Measurements from ENCODE around the gene SYPL1.

The SYPL1 gene

DNA sequence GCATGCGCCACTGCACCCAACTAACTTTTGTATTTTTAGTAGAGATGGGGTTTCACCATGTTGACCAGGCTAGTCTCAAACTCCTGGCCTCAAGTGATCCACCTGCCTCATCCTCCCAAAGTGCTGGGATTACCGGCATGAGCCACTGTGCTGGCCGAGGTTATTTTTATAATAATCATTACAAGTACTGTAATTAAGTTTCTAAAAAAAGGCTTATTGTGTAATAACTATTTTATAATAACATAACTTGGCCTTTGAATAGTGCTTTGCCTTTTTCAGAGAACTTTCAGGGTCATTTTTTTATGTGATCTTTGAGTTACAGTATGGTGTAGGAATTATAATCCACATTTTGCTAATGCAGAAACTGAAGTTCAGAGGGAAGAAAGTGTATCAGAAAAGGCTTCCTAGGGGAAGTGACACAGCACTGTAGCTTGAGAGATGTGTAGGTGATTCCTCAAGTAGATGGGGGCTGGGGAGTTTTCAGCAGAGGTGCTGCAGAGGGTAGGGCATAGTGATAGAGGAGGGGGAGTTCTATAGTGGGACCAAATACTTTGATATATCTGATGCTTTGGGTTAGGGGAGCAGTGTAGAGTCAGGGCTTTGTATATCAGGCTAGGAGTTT, 9.2 kb upstream of the SYPL1 start:
- DNase-seq = no peak

DNA sequence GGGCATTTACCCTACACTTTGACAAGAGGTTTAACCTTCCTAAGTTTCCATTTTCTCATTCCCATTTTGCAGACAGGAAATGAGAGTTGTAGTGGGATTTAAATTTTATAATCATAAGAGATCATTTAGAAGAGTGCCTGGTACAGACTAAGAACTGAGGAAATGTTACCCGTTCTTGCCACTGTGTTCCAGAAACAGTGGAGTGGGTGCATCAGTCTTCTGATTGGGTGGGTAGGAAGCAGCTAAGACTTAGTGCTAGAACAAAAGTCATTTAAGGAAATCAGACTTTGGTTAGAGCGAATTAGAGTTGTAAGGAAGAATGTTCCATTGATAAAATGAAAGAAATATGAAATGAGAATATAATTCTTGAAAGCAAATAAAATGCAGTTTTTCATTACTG, 8.4 kb upstream of the SYPL1 start:
- no peak for DNase-seq

DNA sequence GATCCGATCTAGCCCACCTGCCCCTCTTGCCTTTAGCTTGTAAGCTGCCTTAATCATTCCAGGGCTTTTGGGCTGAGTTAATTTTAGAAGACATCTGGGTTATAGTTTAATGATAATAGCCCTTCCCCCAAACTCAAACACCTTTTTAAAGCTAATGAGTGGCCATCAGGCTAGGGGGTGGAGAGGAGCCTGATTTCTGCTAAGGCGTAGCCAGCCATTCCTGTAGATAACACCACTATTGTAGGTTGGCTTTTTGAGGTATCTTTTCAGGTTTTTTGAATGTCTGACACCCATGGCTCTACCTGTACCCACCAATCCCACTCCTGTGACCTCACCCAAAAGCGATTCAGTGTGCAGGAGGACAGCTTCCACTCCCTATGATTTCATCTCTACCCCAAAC, 7.6 kb upstream of the SYPL1 start:
- DNase-seq = no peak

DNA sequence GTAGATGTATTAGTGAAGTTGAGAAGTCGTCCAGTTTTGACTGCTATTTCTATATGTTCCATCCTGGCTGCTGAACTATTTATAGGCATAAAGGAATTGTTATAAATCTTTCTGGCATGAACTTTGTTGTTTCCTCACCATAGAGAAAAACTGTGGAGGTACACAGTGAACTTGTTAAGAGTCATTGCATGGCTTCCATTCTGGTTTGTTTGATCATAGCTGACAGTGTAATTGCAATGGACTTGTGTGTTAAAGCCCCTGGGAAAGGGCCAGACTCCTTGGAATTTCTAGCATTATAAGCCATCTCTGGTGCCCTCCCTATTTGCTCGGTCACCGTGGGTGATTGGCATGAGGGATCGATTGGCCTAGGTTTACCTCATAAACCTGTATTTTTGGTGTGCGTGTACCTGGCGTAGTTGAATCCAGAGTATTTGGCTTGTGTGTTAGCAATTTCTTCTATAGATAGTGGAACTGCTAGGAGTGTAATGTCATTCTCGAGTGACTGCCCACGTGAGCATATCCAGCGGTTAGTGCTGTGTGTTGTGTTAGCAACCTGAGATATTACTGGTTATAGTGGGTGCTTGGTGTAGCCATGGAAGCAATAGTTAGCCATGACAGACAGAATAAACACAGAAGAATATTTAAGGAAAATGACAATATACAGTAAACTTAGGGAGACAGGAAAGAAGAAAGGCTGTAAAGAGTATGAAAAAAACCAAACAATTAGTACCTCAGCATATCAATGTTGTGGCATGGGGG, 5.9 kb upstream of the SYPL1 start:
- no peak for DNase-seq

DNA sequence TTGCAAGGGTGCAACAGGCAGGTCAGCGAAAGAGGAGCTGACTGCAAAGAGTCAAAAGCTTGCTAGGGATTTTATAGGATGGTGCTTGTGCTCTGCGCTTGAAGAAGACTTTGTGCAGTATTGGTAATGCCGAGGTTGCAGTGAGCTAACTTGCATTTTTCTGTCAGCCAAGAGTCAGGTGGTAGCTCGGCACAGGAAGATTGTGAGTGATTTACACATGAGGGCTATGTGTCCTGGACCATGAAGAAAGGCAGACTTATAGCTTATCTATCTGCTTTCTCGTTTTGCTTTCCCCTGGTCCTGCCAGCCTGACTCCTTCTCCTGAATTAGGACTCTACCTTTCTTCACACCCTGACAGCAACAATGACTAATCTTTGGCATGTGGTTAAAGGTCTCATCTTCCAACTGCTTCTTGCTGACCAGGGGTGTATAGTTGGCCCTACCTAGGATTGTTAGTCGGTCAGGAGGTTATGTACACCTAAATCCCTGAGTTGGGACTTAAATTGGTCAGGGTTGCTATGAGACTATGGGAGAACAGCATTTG, 4.1 kb upstream of the SYPL1 start:
- DNase-seq = no peak

DNA sequence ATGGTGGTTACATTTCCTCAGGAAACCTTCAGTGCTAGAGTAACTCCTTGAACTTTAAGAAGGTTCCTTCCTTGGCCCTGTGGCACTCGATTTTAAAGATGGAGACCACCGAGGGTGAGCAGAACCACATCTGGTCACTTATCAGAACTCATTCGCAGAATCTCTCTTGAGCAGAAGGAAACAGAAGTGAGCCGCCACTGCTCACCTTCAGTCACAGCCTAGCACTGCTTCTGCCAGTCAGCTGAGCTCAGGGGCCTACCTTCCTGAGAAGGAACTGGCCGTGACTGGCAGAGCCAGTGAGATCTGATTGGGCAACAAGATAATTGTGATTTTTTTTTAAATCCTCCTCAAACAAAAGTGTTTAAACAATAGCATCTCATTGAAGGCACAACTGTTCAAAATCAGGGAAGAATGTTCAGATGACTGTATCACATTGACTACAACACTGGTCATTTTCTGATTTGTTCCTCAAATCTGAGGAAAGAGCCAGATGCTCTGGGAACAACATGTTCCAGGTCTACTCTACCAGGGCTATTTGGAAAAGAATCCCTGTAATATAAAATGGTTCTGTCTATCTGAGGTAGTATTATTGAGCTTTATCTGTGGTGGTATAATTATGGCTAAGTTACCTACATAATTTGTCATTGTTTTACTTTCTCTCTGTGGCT, 2.7 kb upstream of the SYPL1 start:
- DNase-seq = no peak

DNA sequence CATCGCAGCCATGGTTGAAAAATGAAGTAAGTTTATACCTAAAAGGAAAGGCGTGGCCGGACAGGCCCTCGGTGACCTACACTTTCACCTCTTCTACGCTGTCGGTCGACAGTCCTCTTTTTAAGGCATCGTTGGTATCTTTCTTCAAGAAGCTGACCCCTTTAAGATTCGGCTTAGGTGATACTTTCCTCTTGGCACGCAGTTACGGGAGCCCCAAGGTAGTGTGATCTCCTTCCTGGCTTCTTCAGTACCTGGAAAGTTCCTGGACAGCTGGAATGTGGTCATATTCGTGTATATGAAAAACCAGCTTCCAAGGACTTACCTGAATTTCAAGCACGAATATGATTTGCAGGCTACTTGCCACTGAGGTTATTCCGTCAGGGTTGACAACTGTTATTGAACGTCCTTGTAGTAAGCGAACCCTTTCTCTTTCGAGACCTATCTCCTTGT, 885 bp upstream of the SYPL1 start:
- DNase-seq = no peak

DNA sequence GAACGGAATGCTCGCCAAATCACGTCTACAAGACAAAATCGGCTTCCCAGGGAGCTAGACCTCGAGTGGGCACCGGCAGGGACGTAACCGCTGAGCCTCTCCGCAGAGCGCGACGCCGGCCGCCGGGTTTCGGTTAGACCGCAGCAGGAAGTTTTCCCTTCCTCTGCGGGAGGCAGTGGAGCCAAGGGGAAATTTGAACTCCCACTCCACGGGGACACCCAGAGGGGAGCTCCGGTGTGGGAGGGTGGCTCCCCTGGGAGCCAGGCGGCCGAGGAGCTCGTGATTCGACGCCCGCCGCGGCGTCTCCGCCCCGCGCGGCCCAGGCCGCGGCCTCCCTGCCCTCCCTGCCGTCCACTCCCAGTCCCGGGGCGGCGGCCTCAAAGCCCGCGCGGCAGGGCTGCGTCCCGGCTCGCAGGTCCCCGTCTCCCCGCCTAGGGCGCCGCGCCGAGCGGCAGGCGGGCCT, 426 bp downstream of the SYPL1 start:
- DNase-seq = no peak

DNA sequence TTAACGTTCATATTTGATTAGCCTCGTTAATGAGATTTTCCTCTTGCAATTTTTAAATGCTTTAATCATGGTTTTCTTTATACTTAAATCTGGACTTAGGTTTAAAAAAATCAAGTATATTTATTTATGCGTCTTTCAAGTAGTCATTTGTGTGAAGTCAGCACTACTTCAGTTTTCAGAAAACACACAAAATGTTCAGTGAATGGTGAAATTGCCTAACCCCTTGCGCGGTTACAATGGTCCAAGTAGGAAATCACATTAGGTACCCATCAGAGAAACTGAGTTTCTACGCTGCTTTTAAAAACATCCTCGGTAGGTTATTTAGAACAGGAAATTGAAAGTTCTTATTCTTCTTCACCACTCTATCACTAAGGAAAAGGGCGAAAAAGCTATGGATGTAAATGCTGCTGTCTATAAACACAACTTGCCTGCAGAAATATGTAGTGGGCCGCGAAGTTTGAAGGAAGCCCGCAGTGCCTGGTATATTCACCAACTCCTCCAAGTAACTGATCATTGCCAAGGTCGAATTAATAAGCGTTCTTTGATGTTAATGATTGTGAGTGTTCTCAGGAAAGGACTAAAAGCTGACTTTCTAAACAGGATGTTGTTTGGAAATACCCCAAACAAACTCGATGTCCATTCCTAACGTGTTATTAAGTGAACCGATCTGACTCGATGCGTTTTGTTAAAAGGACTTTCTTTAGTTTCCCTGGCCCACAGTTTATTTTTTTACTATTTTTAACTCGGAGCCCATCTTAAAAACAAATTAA, 1.0 kb downstream of the SYPL1 start:
- no peak for DNase-seq

DNA sequence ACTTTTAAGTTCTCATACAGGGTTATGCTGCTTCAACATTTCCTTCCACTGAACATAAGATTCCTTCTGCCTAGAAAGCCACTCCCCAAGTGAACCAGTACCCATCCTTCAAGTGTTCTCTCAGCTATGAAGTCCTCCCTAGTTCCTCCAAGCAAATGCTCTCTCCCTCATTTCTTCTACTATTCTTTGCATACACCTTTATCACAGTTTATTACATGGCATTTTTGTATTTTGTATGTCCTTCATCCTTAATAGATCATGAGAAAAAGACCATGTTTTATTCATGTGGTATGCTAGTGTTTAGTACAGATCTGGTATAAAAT, 1.9 kb downstream of the SYPL1 start:
- no peak for DNase-seq

DNA sequence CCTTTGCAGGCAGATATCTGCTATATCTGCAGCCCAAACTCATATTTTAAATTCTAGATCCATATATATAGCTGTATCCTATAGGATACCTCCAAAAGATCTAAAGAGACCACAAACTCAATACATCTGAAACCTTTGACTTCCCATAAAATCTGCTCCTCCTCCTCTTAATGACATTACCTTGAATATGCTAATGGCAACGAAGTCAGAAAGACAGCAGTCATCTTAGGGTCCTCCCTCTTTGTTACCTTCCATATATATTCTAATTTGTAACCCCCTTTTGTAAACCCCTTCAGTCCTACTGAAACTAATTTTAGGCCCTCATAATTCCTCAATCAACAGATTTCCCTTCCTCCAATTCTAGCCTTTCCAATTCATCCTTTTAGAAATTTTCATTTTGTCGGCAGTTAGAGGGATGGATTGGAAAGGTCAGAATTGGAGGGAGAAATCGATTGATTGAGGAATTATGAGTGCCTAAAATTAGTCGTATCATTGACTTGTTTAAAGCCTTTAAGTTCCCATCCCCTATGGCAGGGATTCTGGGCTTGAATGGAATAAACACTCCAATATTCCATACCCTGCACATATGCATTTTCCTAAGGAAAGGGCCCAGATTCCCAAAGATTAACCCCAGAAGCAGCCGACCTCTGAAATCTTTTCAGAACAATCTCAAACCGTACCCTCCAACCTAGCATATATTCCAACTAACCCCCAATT, 2.4 kb downstream of the SYPL1 start:
- no peak for DNase-seq

DNA sequence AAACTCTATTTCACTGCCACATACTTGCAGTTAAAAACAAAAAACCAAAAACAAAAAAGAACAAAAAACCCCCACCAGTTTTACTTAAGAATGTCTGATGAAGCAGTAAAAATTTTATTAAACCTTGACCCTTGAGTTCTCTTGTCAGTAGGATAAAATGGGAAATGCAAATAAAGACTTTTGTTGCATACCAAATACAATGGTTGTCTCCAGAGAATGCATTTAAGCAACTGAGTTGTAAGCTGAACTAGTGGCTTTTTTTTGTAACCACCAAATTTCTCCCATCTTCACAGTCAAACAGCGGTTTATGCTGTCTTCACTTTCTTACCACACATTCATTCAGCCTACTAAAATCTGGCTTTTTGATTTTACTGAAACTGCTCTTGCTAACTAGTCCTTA, 3.1 kb downstream of the SYPL1 start:
- DNase-seq = no peak

DNA sequence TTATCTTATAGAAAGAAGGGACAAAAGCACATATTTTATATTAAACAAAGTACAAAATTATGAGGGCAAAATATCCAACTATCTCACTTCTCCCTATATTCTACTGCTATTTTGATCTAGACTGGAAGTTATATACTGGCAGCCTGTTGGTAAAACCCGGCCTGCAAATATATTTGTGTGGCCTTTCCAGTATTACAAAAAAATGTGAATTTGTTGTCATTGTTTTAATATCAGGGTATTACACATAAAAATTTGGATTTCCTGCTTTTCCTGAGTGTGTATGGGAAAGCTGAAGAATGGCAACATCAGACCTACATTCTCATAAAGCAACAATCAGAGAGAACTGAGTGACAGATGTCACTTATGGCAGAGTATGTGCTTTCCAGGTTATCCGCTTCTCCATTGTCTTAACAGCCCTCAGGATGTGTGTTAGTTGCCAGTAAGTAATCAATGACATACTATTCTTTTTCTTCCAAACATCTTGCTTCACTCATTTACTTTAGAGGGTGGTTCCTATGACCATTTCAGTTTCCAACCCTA, 7.3 kb downstream of the SYPL1 start:
- DNase-seq = no peak

DNA sequence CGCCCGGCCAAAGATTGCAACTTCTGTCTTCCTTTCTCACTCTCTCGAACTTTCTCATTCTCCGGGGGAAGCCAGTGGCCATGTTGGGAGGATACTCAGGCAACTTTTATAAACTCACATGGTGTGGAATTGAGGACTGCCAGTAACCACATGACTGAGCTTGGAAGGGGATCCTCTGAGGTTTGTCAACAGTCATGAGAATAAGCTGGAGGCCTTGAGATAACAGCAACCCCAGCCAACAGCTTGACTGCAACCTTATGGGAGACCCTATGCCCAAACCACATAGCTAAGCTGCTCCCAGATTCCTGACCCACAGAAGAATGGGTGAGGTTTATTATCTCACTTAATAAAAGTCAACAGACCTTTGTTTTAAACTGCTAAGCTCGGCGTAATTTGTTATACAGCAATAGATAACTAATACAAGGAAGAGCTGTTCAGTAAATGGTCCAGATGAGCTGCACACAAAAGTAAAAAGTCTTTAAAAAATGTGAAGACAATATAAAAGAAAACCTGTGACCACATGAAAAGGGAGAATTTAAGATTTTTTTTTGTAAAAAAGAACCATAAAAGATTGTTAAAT, 9.6 kb downstream of the SYPL1 start:
- no peak for DNase-seq

DNA sequence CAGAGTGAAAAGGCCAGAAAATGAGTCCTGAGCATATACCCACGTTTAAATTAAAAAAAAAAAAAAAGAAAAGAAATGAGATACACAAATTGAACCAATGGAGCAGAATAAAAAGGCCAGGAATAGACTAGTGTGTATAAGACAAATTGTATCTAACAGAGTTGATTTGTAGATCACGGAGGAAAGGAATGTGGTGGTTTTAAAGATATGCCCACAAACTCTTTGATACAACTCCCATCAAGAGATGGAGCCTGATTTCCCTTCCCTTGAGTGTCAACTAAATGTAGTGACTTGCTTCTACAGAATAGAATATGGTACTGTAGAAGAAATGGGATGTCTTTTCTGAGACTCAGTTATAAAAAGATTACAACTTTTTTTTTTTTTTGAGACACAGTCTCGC, 10.4 kb downstream of the SYPL1 start:
- no peak for DNase-seq

DNA sequence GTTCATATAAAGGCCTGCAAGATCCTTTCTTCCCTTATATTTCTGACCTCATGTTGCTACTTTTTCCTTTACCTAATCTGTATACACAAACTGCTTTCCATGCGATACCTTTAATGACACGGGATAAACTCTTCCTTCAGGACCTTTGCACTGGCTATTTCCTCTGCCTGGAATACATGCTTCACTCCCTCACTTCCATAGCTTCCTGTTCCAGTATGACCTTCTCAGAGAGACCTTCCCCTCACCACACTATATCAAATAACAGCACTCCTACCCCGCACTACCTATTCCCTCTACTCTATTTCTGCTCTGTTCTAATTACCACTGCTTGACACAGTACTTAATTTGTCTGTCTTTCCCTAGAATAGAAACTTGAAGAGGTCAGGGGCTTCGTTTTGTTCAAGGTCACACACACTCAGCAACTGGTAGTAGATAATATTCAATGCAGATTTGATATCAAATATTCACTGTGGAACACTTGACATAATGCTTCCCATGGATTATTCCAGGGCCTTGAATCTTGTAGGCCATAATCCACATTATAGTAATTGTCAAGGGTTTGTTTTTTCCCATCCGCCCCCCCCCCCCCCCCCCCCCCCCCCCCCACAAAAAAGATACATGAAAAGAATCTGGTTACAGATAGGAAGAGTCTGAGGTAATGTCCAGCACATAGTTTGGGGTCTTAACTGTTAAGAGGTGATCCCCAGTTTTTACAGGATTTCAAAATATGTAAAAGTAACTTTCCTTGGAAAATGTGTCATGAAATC, 11.1 kb downstream of the SYPL1 start:
- DNase-seq = no peak

DNA sequence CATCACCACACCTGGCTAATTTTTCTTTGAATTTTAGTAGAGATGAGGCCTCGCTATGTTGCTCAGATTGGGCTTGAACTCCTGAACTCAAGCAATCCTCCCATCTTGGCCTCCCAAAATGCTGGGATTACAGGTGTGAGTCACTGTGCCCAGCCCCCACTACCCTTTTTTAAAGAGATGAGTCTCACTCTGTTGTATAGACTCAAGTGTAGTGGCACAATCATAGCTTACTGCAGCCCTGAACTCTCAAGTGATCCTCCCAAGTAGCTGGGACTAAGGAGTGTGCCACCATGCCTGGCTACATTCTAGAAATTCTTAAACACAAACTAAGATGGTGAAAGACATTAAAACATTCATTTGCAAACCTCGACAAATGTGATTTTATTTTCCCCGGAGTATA, 12.6 kb downstream of the SYPL1 start:
- DNase-seq = no peak

DNA sequence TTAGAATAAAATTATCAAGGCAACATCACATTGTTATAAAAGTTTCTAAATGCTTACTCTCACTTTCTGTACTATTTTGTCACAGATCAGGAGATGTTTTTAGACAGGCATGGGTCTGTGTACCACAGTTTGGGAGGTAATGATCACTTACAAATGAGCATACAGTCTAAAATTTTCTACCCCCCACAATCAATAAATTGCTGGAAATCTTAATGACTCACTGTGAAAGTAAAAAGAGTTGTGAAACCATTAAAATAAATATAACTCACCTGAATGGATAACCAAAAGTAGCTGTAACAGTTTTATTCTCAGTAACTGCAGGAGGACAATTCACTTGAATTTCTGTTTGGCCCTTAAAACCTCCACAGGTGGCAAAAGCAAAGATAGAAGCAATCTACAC, 13.2 kb downstream of the SYPL1 start:
- no peak for DNase-seq

DNA sequence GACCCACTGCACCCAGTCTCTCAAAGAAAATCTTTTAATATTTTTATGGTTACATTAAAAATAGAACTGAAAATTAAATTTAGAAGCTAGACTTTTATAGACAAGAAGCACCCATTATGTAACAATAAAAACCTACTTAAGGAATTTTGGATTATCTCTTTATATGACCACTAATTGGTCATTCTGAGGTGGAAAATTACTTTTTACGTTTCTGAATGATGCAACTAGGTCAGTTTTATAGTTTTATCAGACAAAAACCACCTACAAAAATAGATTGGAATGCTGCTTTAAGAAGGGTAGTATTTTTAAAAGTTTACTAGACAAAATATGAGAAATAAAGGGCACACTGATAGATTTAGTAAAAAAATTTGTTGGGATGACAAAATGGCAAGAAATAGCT, 16.5 kb downstream of the SYPL1 start:
- DNase-seq = no peak

DNA sequence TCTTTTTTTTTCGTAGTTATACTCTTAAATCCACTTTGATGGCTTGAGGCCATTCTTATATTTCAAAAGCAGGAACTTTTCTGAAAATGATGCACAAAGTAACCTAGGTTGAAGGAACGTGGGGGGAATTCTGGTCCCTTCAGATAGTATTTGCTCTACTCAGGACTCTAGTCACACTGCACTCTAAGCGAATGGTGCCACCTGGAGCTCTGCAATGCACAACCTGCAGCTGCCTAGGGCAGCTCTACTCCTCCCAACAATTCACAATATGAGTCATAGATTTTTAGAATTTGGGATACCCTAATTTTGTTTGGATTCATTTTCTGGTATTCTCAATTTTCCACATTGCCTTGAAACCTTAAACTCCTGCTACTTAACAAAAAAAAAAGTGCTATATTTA, 17.3 kb downstream of the SYPL1 start:
- no peak for DNase-seq

DNA sequence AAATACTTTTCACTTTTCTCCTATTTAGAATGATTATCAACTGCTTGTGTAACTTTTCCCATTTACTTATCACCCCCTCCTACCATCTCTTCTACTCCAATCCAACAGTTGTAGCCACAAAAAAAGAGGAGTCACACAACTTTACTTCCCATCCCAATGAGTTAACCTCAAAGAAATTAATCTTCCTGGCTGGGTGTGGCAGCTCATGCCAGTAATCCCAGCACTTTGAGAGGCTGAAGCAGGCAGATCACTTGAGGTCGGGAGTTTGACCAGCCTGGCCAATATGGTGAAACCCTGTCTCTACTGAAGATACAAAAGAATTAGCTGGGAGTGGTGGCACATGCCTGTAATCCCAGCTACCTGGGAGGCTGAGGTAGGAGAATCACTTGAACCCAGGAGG, 19.9 kb downstream of the SYPL1 start:
- no peak for DNase-seq

All from islet precursor cell (in vitro differentiated cells).